Measurements from ENCODE around the gene YEATS4.

DNA sequence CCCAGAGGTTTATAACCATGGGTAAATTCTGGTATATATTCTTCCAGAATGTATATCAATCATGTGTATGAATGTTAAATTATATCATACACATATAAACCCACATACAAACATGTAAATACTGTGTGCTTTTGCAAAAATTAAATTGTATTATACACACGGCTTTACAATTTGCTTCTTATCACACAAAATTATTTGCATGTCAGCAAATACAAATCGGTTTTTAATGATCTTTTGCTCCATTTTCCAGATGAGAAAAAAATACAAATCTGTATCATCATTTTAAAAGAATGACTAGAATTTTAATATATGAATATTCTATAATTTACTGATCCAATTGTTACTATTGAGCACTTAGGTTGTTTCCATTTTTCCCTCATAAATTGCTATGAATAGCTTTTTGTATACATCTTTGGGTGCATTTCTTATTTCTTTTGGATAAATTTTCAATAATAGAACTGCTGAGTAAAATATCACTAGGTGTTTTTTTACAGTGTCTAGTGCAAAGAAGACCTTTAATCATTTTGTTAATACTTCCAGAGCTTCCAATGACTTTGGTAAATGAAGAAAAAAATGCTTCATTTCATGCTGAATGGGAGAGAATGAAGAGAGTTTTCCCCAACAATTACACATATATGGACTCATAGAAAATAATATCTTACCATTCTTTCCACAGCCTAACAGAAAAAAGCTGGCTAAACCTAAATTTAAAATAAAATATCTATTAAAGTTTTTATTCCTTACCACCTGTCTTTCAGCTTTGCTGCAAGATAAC, 7.9 kb upstream of the YEATS4 start:
- no peak for TF ChIP-seq POLR2A (IDR thresholded peaks at IDR 0.05)
- TF ChIP-seq, protein P1, sequence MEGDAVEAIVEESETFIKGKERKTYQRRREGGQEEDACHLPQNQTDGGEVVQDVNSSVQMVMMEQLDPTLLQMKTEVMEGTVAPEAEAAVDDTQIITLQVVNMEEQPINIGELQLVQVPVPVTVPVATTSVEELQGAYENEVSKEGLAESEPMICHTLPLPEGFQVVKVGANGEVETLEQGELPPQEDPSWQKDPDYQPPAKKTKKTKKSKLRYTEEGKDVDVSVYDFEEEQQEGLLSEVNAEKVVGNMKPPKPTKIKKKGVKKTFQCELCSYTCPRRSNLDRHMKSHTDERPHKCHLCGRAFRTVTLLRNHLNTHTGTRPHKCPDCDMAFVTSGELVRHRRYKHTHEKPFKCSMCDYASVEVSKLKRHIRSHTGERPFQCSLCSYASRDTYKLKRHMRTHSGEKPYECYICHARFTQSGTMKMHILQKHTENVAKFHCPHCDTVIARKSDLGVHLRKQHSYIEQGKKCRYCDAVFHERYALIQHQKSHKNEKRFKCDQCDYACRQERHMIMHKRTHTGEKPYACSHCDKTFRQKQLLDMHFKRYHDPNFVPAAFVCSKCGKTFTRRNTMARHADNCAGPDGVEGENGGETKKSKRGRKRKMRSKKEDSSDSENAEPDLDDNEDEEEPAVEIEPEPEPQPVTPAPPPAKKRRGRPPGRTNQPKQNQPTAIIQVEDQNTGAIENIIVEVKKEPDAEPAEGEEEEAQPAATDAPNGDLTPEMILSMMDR (IDR thresholded peaks at IDR 0.05 in 8 of 11, conservative IDR thresholded peaks at IDR 0.05 in 3 of 11) = no peak
- TF ChIP-seq POLR2AphosphoS5 (IDR thresholded peaks at IDR 0.05) = no peak
